GM18498 (cell line): Measurements from ENCODE around the gene KLHL30.
"Not testable (repeated sequence)": the region's sequence is repeated elsewhere in the genome, so short reads cannot be mapped to it uniquely, and the experiment has no call there.

ENCODE experiments used
- ATAC-seq: cut with Tn5 transposase; IDR thresholded peaks from one replicate; pipeline ENCODE4 v1.9.1; 2021; ENCODE audit warnings: mild to moderate bottlenecking, moderate library complexity; ENCODE audit not compliant: unreplicated experiment

The KLHL30 gene

DNA sequence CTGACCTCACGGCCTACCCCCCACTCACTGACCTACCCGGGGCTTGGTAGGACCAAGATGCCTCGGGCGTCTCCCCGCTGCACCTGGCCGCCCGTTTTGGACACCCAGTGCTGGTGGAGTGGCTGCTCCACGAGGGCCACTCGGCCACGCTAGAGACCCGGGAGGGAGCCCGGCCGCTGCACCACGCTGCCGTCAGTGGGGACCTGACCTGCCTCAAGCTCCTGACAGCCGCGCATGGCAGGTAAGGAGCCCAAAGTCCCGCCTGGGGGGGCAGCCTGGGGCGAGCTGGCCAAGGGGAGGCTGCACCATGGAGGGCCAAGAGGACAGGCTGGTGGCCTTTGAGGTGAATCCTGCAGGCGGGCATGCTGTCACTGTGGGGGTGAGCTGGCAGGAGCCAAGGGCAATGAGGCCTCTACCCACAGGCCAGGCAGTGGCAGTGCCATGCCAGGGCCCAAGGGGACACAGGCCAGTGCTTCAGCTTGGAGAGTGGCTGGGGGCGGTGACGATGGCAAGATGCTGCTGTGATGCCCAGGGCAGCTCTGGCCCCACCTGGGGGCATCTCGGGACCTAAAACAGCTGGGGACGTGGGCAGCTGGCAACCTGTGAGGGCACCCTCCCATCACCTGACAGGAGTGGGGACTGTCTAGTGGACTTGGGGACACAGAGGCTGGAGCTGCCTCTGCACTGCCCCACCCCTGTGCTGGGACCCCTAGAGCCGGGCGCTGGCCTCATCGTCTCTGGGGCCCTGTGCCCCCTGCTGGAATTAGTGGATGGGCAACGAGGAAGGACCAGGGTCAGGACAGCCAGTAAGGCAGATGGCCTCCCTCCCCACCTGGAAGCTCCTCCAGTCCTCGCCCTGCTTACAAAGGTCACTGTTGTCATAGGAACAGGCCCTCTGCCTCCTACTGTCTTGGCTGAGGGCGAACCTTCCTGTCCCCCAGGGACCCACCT, 36.3 kb upstream of the KLHL30 start:
- no peak for ATAC-seq

DNA sequence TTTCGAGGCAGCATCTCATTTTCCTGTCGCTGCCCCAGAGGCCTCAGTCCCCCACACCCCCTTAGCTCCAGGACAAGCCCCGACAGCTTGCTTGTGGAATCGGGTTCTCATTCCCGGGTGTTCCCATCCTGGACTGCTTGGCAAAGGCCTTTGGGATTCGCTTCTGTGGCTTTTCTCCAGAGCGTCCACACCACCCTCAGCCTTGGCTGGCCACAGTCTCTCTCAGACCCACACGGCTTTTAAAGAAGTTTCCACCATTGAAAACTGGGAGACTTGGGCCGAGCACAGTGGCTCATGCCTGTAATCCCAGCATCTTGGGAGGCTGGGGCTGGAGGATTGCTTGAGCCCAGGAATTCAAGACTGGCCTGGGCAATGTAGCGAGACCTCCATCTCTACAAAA, 35.6 kb upstream of the KLHL30 start:
- no peak for ATAC-seq

DNA sequence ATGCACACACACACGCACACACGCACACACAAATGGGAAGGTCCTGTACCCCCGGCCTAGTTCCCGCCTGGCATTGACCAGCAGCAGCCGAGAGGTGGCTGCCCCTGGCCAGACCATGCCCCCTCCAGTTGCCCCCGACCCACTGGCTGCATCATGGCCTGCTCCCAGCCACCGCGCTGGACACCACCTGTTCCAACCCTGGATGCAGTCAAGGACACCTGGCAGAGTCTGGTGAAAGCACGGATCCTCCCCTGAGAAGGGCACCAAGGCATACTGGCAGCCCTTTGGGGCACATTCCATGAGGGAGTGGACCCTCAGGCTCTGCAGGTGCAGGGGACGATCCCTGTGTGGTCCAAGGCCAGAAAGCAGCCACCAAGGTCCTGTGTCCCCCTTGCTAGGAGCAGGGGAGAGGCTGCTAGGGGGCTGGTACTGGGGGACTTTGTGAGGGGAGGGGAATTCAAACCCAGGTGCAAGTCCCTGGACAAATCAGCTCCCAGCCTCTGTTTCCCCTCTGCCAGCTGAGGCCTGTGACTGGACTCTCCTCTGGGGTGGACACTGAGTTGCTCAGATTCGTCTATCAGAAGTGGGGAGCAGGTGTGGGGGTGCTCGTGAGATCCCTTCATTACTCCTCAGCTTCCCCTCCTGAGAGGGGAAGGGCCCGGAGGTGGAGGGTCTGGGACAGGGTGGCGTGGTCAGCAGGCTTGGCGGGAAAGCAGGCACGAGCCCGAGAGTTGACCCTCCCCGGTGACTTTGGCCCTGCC, 34.8 kb upstream of the KLHL30 start:
- no peak for ATAC-seq

DNA sequence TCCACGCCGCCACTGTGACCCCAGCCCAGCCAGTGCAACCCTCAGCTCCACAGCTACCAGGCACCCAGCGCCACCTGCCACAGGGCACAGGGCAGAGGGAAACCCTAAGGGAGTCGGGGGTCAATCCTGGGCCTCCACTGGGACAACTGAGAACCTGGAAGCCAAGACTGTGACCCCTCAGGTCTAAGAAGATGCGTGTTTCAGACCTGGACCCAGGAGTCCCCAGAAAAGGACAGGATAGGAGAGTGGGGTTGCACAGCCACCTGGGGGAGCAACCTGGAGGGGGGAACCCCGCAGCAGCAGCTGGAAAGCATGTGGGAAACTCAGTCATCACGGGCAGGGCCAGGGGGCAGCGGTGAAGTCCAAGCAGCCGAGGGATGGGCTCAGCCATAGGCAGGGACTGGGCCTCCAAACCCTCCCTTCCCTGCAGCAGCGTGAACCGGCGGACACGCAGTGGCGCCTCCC, 34.2 kb upstream of the KLHL30 start:
- ATAC-seq: no peak

DNA sequence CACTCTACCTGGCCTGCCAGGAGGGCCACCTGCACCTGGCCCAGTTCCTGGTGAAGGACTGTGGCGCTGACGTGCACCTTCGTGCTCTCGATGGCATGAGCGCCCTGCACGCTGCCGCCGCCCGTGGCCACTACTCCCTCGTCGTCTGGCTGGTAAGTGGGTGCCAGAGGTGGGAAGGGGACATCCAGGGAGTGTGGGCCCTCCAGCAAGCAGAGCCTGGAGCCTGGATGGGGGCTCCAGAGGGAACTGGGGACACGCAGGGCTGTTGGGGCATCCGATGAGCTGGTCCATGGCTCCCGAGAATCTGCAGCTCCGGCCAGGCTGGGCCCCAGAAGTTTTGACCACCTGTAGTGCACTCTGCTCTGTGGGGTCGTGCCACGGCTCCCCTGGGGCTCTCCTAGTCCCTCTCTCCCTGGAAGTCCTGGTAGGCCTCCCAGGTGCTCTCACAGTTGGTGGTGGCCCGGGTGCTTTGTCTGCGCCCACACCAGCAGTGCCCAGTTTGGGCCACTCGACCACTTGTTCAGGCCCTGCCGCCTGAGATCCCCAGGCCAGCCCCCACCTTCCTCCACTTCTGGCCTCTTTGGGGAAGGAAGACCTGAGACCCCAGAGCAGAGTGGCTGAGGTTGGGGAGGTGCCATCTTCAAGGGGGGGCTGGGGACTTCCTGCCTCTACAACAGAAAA, 33.6 kb upstream of the KLHL30 start:
- ATAC-seq: no peak

DNA sequence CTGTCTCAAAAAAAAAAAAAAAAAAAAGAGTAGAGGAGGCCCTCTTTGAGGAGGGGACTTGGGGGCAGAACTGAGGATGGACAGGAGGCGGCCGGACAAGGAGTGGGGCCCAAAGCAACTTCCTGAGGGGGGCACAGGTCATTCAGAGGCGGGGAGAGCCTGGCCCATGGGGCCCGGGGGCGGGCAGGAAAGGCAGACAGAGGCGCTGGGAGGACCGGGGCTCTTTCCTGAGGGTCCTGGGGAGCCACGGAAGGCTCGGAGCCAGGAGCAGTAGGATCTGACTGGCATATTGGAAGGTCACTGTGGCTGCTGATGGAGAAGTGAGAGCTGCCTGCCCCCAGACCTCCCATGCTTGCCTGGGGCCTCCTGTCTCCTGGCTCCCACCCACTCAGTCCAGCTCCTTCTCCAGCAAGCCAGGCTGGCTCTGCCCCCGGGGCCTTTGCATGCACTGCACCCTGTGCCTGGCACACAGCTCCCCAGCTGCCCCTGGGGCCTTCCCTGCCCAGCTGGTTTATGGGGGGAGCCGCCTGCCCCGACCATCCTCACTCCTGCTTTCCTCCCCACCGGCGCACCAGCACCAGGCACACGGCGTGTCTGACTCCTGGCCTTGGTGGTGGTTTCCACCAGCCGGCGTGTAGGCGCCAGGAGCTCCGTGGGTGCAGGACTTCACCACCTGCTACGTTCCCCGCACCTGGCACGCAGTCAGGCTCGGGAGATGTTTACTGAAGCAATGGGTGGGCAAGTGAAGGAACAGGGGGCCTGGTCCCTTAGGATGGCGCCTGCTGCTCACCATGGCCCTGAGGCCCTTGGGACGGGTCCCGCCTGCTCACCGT, 32.7 kb upstream of the KLHL30 start:
- no peak for ATAC-seq

DNA sequence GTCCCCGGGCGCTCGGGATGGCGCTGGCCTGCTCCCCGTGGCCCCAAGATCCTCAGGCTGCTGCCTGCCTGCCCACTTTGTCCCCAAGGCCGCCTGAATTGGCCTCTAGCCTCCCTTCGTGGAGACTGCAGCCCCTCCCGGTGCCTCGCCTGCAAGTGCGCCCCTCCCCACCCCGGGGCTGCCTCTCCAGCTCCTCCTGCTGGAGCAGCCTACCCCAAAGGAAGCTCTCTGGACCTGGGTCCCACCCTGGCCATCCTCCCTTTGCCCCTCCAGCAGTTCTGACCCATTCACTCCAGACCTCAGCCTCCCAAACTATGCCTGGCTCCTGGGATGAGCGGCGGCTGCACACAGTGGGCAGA, 32.1 kb upstream of the KLHL30 start:
- no peak for ATAC-seq

DNA sequence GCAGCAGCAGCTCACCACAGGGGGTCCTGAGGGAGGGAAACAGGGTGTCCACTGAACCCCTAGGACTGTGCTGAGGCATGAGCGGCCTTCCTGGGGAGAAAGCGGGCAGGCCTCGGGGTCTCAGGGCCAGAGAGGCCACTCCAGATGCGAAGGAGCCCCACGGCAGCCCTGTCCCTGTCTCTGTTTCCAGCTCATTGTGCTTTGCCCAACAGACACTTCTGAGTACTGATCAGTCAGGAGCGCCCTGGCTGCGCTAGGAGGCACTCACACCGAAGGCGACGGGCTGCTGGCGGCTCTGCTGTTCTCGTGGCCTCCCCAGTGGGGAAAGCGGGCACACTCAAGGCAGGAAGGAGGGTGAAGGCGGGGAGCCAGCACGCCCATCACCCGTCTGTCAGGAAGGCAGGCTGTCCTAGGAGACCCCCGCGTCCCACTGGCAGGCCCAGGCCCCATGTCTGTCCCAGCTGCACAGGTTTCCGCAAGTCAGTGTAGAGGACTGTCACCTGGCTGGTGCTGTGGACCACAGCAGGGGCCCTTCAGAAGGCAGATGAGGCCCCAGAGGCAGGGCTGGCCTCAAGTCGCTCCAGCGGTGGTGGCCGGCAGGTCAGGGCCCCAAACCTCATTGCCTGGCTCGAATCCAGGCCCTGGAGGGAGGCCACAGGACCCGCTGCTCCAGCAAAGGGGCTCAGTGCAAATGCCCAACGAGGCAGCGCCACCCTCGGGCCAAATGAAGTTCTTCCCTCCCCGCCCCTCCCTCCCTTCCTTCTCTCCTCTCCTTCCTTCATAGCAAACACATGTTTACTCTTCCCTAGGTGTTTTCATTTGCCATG, 31.6 kb upstream of the KLHL30 start:
- ATAC-seq: peak; percentile 8

DNA sequence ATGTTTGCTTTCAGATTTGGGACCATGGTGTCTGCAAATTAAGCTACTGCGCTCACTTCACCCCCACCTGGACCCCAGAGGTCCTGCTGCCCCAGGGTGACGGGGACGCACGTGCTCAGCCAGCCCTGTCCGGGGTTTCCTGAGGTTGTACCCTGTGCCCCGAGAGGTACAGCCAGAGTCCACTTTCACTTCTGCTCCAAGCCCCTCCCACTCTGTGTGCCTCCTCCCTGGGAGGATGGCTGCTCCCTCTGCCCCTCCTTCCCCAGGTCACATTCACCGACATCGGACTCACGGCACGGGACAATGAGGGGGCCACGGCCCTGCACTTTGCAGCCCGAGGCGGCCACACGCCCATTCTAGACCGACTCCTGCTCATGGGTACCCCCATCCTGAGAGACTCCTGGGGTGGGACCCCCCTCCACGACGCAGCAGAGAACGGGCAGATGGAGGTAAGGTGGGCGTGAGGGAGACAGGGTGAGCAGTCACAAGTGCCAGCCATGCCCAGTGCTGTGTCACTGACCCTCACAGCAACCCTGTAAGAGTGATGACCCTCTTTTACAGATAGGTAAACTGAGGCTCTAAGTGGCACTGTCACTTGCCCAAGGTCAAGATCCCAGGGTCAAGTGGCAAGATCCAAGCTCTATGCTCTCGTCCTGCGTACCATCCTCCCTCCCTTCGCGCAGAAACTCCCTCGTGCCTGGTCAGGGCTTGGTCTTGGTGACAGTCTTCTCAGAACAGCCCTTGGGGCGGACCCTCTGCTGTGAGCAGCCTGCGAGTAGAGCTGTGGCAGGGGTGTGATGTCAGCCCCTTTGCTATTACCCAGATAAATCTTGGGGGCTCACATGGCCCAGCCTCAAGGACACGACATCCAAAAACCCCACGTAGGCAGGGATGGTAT, 30.7 kb upstream of the KLHL30 start:
- peak; percentile 64 for ATAC-seq

DNA sequence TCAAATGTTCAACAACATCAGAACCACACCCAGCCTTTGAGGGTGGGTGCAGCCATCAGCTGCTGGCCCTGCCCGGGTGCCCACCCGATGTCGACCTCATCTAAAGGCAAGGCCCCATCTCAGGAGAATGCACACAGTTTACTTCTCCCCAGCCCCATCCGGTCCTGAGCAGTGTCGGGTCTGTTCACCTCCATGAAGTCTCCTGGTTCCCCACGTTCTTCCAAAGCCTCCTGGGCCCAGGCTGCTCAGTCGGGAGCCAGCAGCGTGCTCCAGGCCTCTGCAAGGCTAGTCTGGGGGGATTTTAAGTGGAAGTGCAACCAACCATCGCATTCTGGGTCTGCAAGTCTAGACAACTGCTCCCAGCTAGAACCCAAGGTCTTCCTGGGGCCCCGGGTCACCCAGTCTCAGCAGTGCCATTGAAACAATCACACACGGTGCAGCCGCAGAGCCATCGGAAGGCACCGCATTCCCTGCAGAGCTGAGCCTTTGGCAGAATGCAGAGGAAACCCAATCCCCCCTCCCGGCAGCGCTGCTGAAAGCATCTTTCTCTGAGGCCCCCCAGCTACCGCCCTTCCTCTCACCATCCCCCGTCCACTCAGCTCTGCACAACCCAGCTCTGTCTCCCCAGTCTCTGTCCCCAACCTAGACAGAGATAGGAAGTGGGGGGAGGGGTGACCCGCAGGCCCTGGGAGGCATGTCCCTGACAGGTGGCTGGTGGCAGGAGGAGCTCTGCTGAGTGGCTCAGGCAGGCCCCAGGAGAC, 29.9 kb upstream of the KLHL30 start:
- ATAC-seq: peak; percentile 73

DNA sequence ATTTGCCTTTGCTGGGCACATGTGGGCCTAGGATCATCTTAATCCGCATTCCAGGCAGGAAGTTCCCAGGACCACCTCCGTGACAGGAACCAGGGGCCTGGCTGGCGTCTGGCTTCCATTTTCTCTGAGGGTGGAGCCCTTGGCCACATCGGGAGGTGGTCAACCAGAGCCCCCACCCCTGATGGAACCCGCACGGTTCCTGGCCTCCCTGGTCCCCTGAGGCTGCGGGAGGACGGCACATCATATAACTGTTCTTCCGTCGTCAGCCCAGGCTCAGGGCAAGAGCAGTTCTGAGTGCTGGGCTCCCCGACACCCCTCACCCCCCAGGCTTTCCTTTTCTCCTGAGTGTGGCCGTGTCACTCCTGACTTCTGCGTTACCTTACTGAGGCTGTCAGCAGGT, 24.9 kb upstream of the KLHL30 start:
- no peak for ATAC-seq

DNA sequence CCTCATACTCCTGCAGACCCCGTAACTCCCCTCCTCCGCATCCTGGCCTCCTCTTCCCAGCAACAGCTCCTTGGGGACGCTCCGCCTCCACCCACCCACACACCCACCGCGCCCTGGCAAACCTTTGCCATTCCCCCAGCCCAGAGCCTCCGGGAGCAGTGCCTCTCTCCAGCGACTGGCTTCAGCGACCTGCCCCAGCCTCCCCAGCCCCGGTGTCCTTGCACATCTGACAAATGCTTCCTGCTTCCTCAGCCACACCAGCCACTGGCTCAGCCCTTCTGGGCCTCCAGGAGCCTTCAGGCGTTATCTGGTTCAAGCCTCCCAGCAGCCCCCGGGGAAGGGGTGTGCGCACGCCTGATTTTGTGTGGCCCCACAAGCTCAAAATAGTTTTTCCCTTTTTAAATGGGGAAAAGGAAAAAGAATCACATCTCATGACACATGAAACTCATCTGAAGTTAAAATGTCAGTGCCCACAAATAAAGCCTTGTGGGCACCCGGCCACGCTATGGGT, 24.1 kb upstream of the KLHL30 start:
- no peak for ATAC-seq

DNA sequence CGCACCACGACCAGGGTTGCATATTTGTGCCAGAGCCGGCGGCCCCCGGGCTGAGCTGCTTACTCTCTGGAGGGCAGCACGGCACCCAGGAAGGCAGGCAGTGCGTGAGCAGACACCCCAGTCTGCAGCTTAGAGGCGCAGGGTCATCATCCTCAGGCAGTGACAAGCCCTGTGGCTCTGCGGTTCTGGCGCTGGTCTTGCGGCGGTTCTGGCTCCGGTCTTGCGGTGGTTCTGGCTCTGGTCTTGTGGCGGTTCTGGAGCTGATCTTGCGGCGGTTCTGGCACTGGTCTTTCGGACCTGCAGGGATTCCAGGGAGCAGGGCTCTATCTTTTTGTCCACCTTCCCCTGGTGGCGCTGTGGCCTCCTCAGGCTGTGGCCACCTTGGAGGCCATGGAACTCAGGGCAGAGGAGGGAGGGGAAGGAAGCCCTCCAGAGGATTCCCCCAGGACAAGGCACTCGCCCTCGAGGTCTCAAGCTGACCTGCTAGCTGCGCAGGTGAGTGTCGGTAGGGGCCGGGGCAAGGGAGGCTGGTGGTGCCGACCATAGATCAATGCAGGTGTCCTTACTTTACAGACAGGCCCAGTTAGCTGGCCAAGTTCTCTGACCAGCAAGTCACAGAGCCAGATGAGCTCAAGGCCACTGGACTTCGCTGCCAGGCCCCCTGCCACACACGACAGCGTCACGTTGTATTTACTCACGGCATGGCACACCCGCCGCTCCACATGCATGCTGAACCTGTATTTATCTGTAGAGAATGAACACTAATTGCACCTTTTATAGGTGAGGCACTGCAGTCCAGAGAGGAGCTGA, 23.4 kb upstream of the KLHL30 start:
- no peak for ATAC-seq

DNA sequence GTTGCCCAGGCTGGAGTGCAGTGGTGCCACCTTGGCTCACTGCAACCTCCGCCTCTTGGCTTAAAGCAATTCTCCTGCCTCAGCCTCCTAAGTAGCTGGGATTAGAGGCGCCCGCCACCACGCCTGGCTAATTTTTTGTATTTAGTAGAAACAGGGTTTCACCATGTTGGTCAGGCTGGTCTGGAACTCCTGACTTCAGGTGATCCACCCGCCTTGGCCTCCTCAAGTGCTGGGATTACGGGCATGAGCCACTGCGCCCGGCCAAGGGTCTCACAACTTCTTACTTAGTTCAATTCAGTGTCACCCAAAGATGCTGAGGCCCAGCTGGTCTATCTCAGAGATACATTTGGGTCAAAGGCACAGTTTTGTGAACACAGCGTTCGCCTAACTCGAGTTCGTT, 22.8 kb upstream of the KLHL30 start:
- ATAC-seq: not testable (repeated sequence)

DNA sequence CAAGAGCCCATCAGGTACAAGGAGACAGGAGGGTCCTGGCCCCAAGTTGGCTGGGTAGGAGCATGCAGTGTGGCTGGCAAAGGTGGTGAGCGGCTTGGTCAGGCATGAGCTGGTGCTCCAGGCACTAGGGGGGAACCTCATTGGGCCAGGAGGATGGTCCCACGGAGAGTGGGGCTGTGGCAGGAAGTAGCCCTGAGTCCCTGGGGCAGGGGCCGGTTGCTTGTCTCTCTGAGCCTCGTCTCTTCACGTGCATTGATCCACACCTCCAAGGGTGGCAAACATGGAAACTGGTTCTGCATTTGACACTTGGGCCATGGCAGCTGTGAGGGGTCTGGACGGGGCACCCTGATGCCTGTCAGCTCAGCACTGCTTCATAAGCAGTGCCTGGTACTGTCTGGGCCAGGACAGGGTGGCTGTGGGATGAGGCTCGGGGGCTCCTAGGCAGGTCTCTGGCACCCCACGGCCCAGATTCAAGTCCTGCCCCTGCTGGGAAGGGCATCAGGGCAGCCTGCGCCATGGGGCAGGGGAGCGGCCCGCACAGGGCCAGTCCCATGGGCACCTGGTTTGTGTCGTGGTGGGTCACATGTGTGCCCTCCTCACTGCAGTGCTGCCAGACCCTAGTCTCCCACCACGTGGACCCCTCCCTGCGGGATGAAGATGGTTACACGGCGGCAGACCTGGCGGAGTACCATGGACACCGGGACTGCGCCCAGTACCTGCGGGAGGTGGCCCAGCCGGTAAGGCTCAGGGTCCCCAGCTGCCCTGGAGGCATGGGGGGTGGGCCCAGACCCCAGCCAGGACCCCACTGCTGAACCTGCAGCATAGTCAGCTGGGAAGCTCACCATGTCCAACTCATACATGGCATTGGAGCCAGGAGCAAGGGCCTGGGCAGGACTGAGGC, 21.9 kb upstream of the KLHL30 start:
- no peak for ATAC-seq
